HG03097 (cell line): Measurements from ENCODE around the gene FIGN.

ENCODE experiments used
- ATAC-seq: cut with Tn5 transposase; IDR thresholded peaks from one replicate; pipeline ENCODE4 v1.9.1; 2021; ENCODE audit not compliant: unreplicated experiment, low FRiP score

FIGN gene

DNA sequence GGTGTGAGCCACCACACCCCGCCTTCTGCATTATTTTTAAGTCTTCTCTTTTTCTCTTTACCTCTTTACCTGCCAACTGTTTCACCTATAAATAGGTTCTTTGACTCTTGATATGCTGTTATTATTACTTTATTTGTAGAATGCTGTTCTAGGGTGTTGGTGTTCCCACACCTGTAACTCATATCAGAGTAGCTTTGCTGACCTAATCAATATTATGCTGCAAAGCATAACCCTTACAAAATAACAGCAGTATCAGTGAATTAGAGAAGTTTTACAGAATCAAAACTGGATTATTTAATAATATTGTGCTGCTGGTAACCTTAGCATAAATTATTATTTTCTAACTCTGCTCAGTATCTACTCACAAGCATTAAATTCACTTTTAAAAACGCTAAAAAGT lies 161.5 kb downstream of the FIGN start:
- ATAC-seq, result no peak

DNA sequence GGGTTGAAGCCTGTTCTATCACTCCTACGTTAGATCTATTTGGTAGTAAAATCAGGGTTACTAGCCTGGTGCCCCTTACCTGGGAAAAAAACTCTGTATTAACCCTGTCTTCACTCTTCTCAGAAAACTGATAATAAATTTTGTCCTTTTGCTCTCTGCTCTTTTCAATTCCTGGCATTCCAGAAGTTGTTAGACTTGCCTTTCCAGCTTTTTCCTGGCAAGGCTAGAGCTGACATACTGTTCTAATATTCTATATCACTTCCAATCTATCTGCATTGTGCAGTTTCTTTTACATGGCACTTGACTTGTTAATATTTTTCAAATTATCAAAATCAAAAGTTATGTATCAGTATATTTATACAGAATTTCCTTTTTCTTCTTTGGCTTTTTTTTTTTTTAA lies 162.2 kb downstream of the FIGN start:
- no peak for ATAC-seq

DNA sequence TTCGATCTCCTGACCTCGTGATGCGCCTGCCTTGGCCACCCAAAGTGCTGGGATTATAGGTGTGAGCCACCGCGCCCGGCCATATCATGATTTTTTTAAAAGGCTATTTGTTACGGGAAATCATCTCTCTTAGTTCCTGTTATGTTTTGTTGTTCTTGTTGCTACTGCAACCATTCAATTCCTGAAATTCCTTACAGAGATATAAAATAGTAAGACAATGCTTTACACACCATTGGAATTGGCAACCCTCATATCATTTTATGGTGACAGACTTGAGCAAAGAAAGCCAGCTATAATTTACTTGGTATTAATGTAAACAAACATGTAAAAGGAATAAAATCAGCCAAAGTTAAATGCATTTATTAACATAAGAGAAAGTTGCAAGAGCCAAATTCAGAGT lies 163.0 kb downstream of the FIGN start:
- ATAC-seq, result no peak

DNA sequence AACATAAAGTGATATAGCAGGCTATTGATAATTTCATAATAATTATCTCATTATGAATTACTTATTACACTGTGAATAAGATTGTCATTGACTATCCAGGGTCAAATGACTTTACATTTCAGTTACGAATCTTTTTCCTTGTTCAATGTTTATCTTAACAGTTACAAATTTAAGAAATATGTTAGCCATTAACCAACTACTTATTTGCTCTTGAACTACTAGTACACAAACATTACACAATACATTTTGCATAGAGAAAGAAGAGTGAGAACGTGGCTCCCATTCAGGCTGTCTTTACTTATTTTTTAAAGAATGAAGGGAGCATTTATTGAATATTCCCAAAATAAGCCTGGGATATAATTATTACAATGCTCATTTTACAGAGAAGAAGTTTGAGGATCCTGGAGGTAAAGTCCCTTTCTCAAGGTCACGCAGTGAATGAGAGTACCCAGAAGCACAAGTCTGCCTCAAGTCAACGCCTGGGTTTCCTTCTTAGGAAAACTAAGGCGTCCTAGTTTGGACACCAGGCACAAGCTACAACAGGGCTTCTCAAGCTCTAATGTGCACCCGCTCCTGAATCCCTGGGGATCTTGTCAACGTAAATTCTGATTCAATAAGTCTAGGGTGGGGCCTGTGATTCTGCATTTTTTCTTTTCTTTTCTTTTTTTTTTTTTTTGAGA lies 164.2 kb downstream of the FIGN start:
- no peak for ATAC-seq

DNA sequence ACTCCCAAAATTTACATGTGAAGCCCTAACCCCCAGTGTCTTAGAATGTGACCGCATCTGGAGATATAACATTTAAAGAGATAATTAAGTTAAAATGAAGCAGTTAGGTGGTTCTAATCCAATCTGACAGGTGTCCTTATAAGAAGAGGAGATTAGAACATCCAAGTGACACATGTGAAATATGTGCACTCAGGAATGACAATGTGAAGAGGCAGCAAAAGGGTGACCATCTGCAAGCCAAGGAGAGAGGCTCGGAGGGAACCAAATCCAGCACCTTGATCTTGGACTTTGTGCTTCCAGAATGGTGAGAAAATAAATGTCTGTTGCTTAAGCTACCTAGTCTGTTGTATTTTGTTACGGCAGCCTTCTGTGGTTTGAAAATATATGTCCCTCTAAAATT lies 165.4 kb downstream of the FIGN start:
- ATAC-seq, result no peak

DNA sequence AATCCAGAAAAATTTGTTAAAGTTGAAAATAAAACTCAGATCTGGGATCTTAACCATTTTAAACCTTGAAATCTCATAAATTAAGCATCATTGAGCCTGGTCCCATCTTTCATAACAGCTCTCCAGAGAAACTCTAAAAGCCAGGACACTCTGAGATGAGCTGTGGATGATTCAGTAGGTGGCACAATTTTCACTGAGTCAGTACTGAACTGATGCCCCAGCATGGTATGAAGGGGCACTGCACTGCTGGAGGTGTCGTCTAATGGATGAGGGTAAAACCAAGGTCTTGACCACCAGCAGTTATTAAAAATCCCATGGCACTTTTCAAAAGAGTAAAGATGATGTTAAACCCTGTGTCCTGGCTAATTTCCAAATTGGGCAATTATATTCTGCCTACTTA lies 170.6 kb downstream of the FIGN start:
- no peak for ATAC-seq

DNA sequence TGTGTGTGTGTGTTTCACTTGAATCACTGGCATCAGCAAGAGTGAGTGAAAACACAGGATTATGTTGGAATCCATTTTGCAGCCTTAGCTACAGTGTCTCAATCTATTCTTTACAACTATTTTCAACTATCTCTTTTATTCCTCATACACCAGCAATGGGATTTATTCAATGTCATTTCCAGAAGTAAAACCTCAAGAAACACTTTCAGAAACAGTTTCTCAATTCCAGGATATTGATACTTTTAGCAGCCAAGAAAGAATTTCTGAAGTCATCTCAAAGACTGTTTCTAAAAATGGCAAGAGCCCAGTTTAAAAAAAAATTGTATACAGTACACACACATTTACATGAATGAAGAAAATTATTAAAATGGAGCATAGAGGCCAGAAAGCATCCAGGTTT lies 171.6 kb downstream of the FIGN start:
- ATAC-seq, result no peak

DNA sequence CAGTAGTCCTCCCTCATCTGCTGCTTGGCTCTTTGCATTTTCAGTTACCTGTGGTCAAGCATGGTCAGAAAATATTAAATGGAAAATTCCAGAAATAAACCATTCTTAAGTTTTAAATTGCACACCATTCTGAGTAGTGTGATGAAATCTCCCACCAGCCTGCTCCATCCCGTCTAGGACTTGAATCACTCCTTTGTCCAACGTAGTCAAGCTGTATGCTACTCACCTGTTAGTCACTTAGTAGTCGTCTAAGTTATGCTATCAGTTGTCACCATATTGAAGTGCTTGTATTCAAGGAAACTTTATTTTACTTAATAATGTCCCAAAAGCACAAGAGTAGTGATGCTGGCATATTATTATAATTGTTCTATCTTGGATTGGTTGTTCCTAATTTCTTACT lies 172.5 kb downstream of the FIGN start:
- no peak for ATAC-seq

DNA sequence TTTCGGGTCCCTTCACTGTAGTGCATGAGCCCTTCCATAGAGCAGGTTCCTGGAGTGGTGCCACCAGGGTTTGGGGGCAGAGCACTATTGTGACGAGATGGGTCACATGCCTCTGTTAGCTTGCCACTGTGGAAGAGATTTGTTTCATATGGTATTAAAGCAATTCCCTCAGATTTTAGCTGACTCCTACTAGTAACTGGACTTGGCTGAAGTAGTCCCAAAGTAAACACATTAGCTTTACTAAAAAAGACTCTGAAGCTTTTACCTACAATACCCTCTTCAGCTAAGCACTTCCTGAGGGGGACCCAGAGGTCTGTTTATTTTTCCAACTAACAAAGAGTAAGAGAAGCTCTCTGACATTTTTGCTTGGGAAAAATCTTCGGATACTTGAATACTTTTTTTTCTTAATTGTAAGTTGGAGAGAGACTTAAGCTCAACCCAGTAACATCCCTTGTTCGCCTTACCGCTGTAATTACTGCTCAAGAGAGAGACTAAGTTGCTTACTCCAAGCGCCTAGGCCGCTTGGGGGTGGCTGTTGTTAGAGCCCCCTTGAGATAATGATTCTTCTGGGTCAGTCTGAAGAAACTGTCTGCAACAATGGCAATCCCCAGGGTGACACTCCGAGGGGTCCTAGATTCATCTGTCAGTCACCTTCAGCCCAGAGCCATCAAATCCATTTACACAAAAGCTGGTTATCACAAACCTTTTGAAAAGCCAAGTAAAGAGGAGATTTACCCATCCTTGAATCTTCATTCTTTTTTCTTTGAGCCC lies 177.4 kb downstream of the FIGN start:
- no peak for ATAC-seq

DNA sequence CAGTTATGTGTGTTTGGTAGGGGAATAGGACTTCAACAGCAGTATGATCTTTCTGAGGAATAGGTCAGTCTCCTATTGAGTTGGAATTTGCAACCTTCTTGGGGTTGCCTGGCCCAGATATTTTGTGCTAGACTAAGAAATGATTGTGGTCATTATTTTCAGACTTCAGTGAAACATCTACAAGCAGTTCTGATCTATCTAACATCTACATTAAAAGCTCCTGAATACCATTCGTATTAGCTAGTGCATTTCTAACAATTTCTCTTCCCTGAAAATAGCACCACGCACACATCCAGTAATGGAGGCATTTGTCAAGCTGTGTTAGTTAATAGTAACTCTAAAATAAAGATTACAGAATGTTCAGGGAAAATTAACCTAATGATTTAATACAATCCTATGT lies 179.3 kb downstream of the FIGN start:
- no peak for ATAC-seq

DNA sequence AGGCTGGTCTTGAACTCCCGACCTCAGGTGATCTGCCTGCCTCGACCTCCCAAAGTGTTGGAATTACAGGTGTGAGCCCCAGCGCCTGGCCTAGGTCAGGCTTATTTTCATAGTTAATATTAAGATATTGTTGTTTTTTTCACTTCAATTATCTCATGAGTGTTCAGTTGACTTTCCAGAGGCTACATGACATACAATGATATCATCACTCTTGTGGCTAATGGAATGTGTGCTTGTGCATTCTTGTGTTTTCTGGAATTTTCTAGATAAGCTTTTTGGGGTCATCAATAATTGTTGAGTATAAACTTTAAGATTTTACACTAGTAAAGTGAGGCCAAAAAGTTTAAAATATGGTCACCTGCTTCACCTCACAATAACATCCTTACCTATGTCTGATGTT lies 180.9 kb downstream of the FIGN start:
- no peak for ATAC-seq

DNA sequence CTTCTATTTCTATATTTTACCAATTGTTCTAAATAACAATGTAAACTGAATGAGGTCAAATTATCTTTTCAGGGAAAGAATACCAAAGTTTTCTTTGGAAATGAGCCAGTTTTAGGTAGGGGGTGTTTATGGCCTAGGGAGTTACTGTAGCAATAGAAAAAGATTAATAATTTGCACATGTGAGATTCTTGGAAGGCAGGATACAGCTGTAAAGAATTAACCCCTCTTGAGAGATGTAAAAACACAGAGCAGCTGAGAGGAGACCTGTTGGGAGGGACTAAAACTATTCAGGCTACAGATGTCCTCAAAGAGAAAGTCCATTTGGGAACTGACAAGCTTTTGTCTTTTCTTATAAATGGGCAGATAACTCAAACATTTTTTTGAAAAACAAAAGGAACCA lies 182.2 kb downstream of the FIGN start:
- no peak for ATAC-seq

DNA sequence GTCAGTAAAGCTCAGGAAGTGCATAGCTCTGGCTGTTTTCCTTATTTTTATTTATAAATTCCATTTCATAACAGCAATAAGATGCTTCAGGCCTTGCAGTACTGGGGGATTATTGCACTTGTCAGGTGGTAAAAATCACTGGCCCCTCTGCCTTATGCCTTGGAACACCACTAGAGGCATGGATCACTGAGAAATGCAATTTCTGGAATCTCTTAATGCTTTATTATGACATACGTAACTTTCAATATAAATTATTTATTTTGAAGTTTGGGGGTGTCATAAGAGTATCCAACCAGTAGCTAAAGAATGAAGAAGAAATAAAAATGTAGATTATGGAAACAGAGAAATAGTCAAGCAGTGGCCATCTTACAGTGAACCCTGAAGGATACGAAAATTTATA lies 183.1 kb downstream of the FIGN start:
- no peak for ATAC-seq

DNA sequence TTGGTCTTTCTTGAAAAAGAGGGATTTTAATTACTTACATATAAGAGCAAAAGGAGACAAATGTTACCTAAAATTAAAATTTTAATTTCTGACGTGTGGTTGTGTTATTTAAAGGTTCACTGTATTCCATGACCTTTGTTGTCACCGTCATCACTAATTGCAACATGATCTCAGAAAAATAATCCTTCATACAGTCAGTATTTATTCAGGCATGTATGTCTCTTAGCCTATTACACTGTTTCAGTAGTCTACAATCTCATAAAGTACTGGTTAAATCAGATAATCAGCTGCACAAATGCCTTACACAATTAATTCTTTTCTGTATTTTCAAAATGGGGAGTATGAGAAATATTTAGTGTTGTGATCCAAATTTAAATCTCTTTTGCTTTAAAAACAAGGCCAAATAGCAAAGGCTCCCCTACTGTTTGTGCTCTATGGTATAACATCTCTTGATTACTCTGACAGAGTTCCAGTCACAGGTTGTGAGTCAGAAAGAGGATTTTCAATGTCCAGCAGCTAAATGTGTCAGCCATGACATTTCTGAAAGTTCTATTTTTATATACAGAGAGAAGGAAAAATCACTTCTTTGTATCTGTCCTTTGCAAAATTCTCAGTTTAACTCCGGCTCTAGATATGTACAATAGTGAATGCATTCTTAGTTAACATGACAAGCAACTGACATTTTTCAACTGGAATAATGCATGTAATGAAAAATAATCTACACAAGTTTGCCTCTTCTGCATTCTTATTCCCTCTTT lies 184.0 kb downstream of the FIGN start:
- ATAC-seq, result no peak

DNA sequence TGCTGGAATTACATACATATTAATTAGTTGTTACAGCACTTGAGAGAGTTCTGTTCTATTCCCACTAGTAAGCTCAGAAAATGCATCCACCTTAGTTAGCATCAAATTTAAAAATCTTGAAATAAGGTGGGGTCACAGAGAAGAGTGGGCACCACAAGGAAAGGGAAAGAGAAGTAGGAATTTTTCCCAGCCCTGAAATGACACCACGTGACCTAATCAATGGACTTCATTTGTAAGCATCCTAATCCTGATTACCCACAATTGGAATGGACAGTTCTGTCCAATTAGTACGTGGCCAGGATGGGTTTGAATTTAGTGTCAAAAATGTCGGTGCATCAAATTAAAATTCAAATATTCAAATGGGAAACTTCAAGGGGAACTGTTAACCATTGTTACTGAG lies 186.8 kb downstream of the FIGN start:
- ATAC-seq, result no peak
